Lower leg skin (tissue), 4 donors: Measurements from ENCODE around the gene IMMP1L. TPM values are rescaled to one million over a fixed set of nuclear protein-coding genes. Genes with fewer than 3 reads are reported as not detected.

Experiments
- DNase-seq, 2 donors: peaks; one replicate each; pipeline ENCODE4 v3.0.0-alpha.2; 2019; ENCODE audit warnings: low spot score in 2 of 2
- H3K4me3 ChIP-seq: fragments of 200-600 bp; sonication (generic); 2 replicates; pipeline ENCODE4 v1.5.1; 2017; ENCODE audit warnings: mild to moderate bottlenecking, low read depth; ENCODE audit not compliant: poor library complexity, severe bottlenecking
- CTCF ChIP-seq, 3 donors: fragments of 450-650 bp; IDR thresholded peaks; one replicate each; pipeline ENCODE4 v1.5.1; 2016; ENCODE audit warnings: antibody characterized with exemption in 3 of 3, mild to moderate bottlenecking in 3 of 3, moderate library complexity in 2 of 3
- POLR2A ChIP-seq, 2 donors: fragments of 450-650 bp; IDR thresholded peaks; one replicate each; pipeline ENCODE4 v1.6.1; 2016 to 2017; ENCODE audit warnings: antibody characterized with exemption in 2 of 2, mild to moderate bottlenecking in 1 of 2, moderate library complexity in 1 of 2
- WGBS, 2 donors: methylation state at CpG; one replicate each; pipeline ENCODE4 v1.1.5; 2018; 5-methylcytosine and 5-hydroxymethylcytosine counted together
- intact Hi-C: fragments of 100-400 bp; cut with DNase I; formaldehyde crosslinking; loops from one replicate; pipeline ENCODE4 v1.15.0; 2023; ENCODE audit warnings: low total_unique reads
- total RNA-seq, 4 donors: library from RNA; depleted of rRNA; stranded (reverse); fragments of >200 nt; gene quantifications; one replicate each; pipeline ENCODE4 v1.1.0, GENCODE V29; 2016

IMMP1L gene
- total RNA-seq, 4 donors from 2014 or later, result 6.8 to 79.9 (median 26.4) TPM

GRCh38 chr11:31442086-31442485, 67.3 kb downstream of the IMMP1L start:
- no peak overlapping the region for H3K4me3 ChIP-seq
- WGBS, 2 donors, result 71 to 76% methylated on average over 2 of the region's 2 CpGs
- intact Hi-C loops, result no loop called here
- no peak for DNase-seq
- no peak for TF ChIP-seq CTCF (IDR thresholded peaks at IDR 0.05)
- TF ChIP-seq POLR2A (IDR thresholded peaks at IDR 0.05), result no peak

GRCh38 chr11:31441296-31441695, 68.1 kb downstream of the IMMP1L start:
- TF ChIP-seq POLR2A (IDR thresholded peaks at IDR 0.05), result no peak
- TF ChIP-seq CTCF (IDR thresholded peaks at IDR 0.05), result no peak
- intact Hi-C loops, result no loop called here
- no peak for DNase-seq
- H3K4me3 ChIP-seq, result no peak overlapping the region

- no peak for DNase-seq
- no peak overlapping the region for H3K4me3 ChIP-seq
- intact Hi-C loops, result no loop called here
- TF ChIP-seq CTCF (IDR thresholded peaks at IDR 0.05) (no peak), POLR2A (IDR thresholded peaks at IDR 0.05) (no peak)
- WGBS, 2 donors, result 88 to 94% methylated on average over 2 of the region's 2 CpGs
Measured at GRCh38 chr11:31437742-31438435, 71.5 kb downstream of the IMMP1L start.

- intact Hi-C loops, result no loop called here
- 94 to 100% methylated on average over 1 of the region's 1 CpG for WGBS, 2 donors
- DNase-seq, result no peak
- TF ChIP-seq POLR2A (IDR thresholded peaks at IDR 0.05), result no peak
- no peak overlapping the region for H3K4me3 ChIP-seq
Measured at GRCh38 chr11:31433851-31434250, 75.6 kb downstream of the IMMP1L start.

- intact Hi-C loops, result no loop called here
Measured at GRCh38 chr11:31424652-31425051, 84.8 kb downstream of the IMMP1L start.

GRCh38 chr11:31422703-31423102, 86.7 kb downstream of the IMMP1L start:
- DNase-seq, result no peak
- intact Hi-C loops, result no loop called here
- 95 to 97% methylated on average over 1 of the region's 1 CpG for WGBS, 2 donors
- H3K4me3 ChIP-seq, result no peak overlapping the region
- TF ChIP-seq CTCF (IDR thresholded peaks at IDR 0.05) (no peak), POLR2A (IDR thresholded peaks at IDR 0.05) (no peak)

More at GRCh38 chr11:31424652-31425051, 84.8 kb downstream of the IMMP1L start:
- TF ChIP-seq CTCF (IDR thresholded peaks at IDR 0.05), result no peak
- TF ChIP-seq POLR2A (IDR thresholded peaks at IDR 0.05), result no peak
- no peak overlapping the region for H3K4me3 ChIP-seq
- DNase-seq, result no peak
